ENCODE measurements around the gene ARCN1.
"Not testable (repeated sequence)": the region's sequence is repeated elsewhere in the genome, so short reads cannot be mapped to it uniquely, and the experiment has no call there.

- TF ChIP-seq CTCF (conservative IDR thresholded peaks at IDR 0.05; ENCODE audit: low read length) = peak; percentile 64
- TF ChIP-seq EZH2phosphoT487 (IDR thresholded peaks at IDR 0.05; ENCODE audit: borderline replicate concordance, low read depth, low read length) = not testable (repeated sequence)
Observed at GRCh38 chr11:118594984-118595383, 22.8 kb downstream of the ARCN1 start.

Data from OCI-LY7 (cell line).